ENCODE data around the gene DNAJC1.
A peak's percentile ranks its signal among the peaks of the same experiment; 100 is the strongest.

Gene DNAJC1

DNA sequence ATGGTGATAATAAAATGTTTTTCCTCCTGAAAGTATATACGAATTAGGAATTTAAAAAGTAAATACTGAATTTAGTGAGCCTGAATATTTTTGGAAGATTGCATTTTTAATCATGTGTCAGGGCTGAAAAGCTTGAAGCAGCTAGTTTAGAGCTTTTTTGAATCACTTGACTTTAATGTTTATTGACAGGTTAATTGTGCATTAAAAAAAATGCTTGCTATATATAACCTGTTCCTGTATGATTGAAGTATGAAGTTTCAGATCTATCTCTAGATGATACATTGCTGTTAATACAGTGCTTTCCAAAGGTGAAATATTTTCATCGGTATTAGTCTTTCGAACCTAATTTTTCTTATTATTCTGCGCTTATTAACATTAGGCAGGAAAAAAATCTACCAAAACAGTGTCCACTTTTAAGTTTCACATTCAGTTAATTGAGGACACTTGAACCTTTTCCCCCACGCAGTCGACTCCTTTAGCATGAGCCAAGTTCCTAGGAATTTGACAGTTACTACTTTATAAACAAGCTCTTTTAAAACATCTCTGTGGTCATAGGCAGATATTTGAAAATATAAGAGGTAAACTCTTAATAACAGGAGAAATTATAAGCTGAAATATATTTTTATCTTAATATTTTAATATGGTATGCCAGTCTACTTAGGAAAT is 282.4 kb downstream of the DNAJC1 start:
- Histone ChIP-seq H3K27ac (ENCODE audit: extremely low read depth, low read depth, low read length) (no peak overlapping the region), H3K4me3 (ENCODE audit: low read depth, low read length) (no peak overlapping the region), H3K4me1 (ENCODE audit: control insufficient read depth, insufficient read depth, low read length) (peaks cover 13% of the 10 kb centered on the region), H3K36me3 (ENCODE audit: control insufficient read depth in 2 of 2, insufficient read depth in 1 of 2, low read length in 2 of 2) (peaks cover 0 to 6% of the 10 kb centered on the region in 2 experiments; a peak in 1 of 3 replicates), H3K9me3 (ENCODE audit: control insufficient read depth, insufficient read depth, low read depth, low read length) (no peaks in the 10 kb centered on the region)
- POLR2A ChIA-PET: no interaction called here
- TF ChIP-seq HOXA7 (CRISPR knock-in tag; IDR thresholded peaks at IDR 0.05; ENCODE audit: borderline replicate concordance): no peak
- no peak for TF ChIP-seq ZNF416 (tag by site-specific recombination; IDR thresholded peaks at IDR 0.05)
- TF ChIP-seq ZNF266 (tag by site-specific recombination; IDR thresholded peaks at IDR 0.05; ENCODE audit: low read depth): no peak
- TF ChIP-seq, protein P1, sequence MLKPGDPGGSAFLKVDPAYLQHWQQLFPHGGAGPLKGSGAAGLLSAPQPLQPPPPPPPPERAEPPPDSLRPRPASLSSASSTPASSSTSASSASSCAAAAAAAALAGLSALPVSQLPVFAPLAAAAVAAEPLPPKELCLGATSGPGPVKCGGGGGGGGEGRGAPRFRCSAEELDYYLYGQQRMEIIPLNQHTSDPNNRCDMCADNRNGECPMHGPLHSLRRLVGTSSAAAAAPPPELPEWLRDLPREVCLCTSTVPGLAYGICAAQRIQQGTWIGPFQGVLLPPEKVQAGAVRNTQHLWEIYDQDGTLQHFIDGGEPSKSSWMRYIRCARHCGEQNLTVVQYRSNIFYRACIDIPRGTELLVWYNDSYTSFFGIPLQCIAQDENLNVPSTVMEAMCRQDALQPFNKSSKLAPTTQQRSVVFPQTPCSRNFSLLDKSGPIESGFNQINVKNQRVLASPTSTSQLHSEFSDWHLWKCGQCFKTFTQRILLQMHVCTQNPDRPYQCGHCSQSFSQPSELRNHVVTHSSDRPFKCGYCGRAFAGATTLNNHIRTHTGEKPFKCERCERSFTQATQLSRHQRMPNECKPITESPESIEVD (tag by site-specific recombination; IDR thresholded peaks at IDR 0.05): 0 out of 2 replicates have a peak, but pooled peaks have one; percentile 25
- CTCF ChIA-PET: interaction anchor here (0.6 to 0.7 kb wide), 3 partner anchors 38 to 199 kb away, joined by 3 to 4 read pairs (median 3); no protein-coding TSS in a partner anchor

DNA sequence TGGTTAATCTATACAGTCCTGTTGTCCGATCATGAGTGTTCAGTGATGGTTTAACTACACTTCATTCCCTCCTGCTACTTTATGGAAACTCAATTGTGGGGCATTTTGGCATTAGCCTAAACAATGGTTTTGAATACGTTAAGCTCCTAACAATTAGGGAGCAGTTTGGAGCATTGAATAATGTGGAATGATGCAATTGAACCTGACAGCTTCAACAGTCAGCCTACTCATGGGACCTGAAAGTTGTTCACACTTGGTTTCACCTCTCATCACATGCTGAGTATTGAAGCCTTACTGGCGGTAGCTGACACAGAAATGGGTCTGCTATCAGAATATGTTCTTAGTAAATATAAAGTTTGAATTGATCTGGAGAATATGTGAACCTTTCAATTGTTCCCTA is 283.4 kb downstream of the DNAJC1 start:
- POLR2A ChIA-PET: no interaction called here
- TF ChIP-seq PRDM10 (tag by site-specific recombination; IDR thresholded peaks at IDR 0.05) (peak; percentile 85), ZBTB17 (tag by site-specific recombination; IDR thresholded peaks at IDR 0.05) (peak; percentile 36; the same call in 1 of the 2 replicates), ZNF530 (tag by site-specific recombination; IDR thresholded peaks at IDR 0.05; ENCODE audit: low read depth) (no peak), ZNF660 (tag by site-specific recombination; IDR thresholded peaks at IDR 0.05) (0 out of 2 replicates have a peak, but pooled peaks have one; percentile 26), ZNF692 (tag by site-specific recombination; IDR thresholded peaks at IDR 0.05) (peak; percentile 36; the same call in 1 of the 2 replicates), IKZF3 (tag by site-specific recombination; IDR thresholded peaks at IDR 0.05) (peak; percentile 57; the same call in 1 of the 2 replicates), PATZ1 (tag by site-specific recombination; IDR thresholded peaks at IDR 0.05) (peak; percentile 23; the same call in 1 of the 2 replicates), ZNF600 (tag by site-specific recombination; IDR thresholded peaks at IDR 0.05) (0 out of 2 replicates have a peak, but pooled peaks have one; percentile 31), ZNF610 (tag by site-specific recombination; IDR thresholded peaks at IDR 0.05; ENCODE audit: borderline replicate concordance) (no peak), ZNF518A (tag by site-specific recombination; conservative IDR thresholded peaks at IDR 0.05; ENCODE audit: low read depth) (peak; percentile 32; the same call in 1 of the 2 replicates), SP7 (tag by site-specific recombination; IDR thresholded peaks at IDR 0.05) (peak; percentile 76)
- TF ChIP-seq, protein P1 (tag by site-specific recombination; IDR thresholded peaks at IDR 0.05): peak; percentile 21; the same call in 1 of the 2 replicates

More for the DNA sequence above, 283.4 kb downstream of the DNAJC1 start:
- Histone ChIP-seq H3K9me3 (ENCODE audit: control insufficient read depth, insufficient read depth, low read depth, low read length) (no peaks in the 10 kb centered on the region), H3K4me3 (ENCODE audit: low read depth, low read length) (no peak overlapping the region), H3K4me1 (ENCODE audit: control insufficient read depth, insufficient read depth, low read length) (peaks cover 12% of the 10 kb centered on the region; the same call in 1 of the 2 replicates), H3K27ac (ENCODE audit: extremely low read depth, low read depth, low read length) (no peak overlapping the region), H3K36me3 (ENCODE audit: control insufficient read depth in 2 of 2, insufficient read depth in 1 of 2, low read length in 2 of 2) (peaks cover 5 to 6% of the 10 kb centered on the region in 2 experiments; a peak in 2 of 3 replicates)
- CTCF ChIA-PET: interaction anchor here (0.6 to 0.7 kb wide), 2 partner anchors 38 to 41 kb away, joined by 3 read pairs; no protein-coding TSS in a partner anchor
